ENCODE results near the gene NUDCD2.

NUDCD2 gene

GRCh38 chr5:163459819-163460561, at the start of gene NUDCD2:
Gene NUDCD2, minus strand, starts transcription at chr5:163460102. Its CDS starts 52 bp downstream, at chr5:163460050.
- peak; percentile 91 for DNase-seq

GRCh38 chr5:163509291-163509951, 49.5 kb upstream of the NUDCD2 start:
- DNase-seq, result no peak

GRCh38 chr5:163508753-163509152, 48.9 kb upstream of the NUDCD2 start:
- no peak for DNase-seq

- no peak for DNase-seq
These were observed 46.8 kb upstream of the NUDCD2 start for GRCh38 chr5:163506726-163507125.

- no peak for DNase-seq
These were observed 46.2 kb upstream of the NUDCD2 start for GRCh38 chr5:163506095-163506457.

GRCh38 chr5:163505368-163506094, 45.6 kb upstream of the NUDCD2 start, which contains the start of gene MAT2B:
Gene MAT2B, plus strand, starts transcription at chr5:163505619. Its CDS starts 68 bp downstream, at chr5:163505687.
- peak; percentile 63 for DNase-seq

- DNase-seq, result no peak
These were observed 45.1 kb upstream of the NUDCD2 start for GRCh38 chr5:163505049-163505367.

- peak; percentile 36 for DNase-seq
These were observed 44.4 kb upstream of the NUDCD2 start for GRCh38 chr5:163504079-163504931.

GRCh38 chr5:163503106-163504078, 43.5 kb upstream of the NUDCD2 start:
- no peak for DNase-seq

- DNase-seq, result no peak
These were observed 42.6 kb upstream of the NUDCD2 start for GRCh38 chr5:163502521-163502920.

- DNase-seq, result no peak
These were observed 39.0 kb upstream of the NUDCD2 start for GRCh38 chr5:163498886-163499285.

- no peak for DNase-seq
These were observed 37.4 kb upstream of the NUDCD2 start for GRCh38 chr5:163497315-163497714.

GRCh38 chr5:163496286-163496685, 36.4 kb upstream of the NUDCD2 start:
- no peak for DNase-seq

GRCh38 chr5:163489745-163490075, 29.8 kb upstream of the NUDCD2 start:
- no peak for DNase-seq

GRCh38 chr5:163489055-163489744, 29.3 kb upstream of the NUDCD2 start:
- no peak for DNase-seq

GRCh38 chr5:163478982-163479271, 19.0 kb upstream of the NUDCD2 start:
- DNase-seq, result no peak

- no peak for DNase-seq
These were observed 18.5 kb upstream of the NUDCD2 start for GRCh38 chr5:163478126-163478981.

- DNase-seq, result no peak
These were observed 15.5 kb upstream of the NUDCD2 start for GRCh38 chr5:163475411-163475810.

- DNase-seq, result no peak
These were observed 13.8 kb upstream of the NUDCD2 start for GRCh38 chr5:163473635-163474243.

GRCh38 chr5:163467682-163468081, 7.8 kb upstream of the NUDCD2 start:
- DNase-seq, result no peak
